Natural killer cell (primary cell): ENCODE results near the gene SIPA1L3. TPM values are rescaled to one million over a fixed set of nuclear protein-coding genes. Genes with fewer than 3 reads are reported as not detected.

Experiments used
- ATAC-seq, 3 donors: fragments of 150-1000 bp in 2 of 3; fragments of 200-7000 bp in 1 of 3; cut with Tn5 transposase; 1 replicate in 1 of 3; 2 replicates in 2 of 3; pipeline ENCODE4 v1.10.0; 2021; ENCODE audit warnings: mild to moderate bottlenecking in 2 of 3, moderate library complexity in 2 of 3
- DNase-seq, 2 donors: peaks; one replicate each; pipeline versions ENCODE4 v3.0.0 to v3.0.0-alpha.2; 2013 to 2021; ENCODE audit warnings: mixed read lengths in 1 of 2
- H3K27ac ChIP-seq: one replicate; pipeline ENCODE4 v1.5.1; 2013; ENCODE audit warnings: mild to moderate bottlenecking, low read length
- H3K27me3 ChIP-seq: one replicate; pipeline ENCODE4 v1.6.1; 2013; ENCODE audit warnings: low read length; ENCODE audit not compliant: control insufficient read depth, insufficient read depth
- H3K36me3 ChIP-seq: one replicate; pipeline ENCODE4 v1.6.1; 2013; ENCODE audit warnings: low read length; ENCODE audit not compliant: control insufficient read depth, insufficient read depth
- H3K4me1 ChIP-seq: one replicate; pipeline ENCODE4 v1.6.1; 2013; ENCODE audit warnings: low read length; ENCODE audit not compliant: control insufficient read depth, insufficient read depth
- H3K4me3 ChIP-seq: one replicate; pipeline ENCODE4 v1.5.1; 2013; ENCODE audit warnings: low read length
- H3K9me3 ChIP-seq: one replicate; pipeline ENCODE4 v1.6.1; 2013; ENCODE audit warnings: low read length; ENCODE audit not compliant: control insufficient read depth, insufficient read depth
- H3K27ac Mint-ChIP-seq, 2 donors: one replicate each; pipeline ENCODE4 v1.8.0; 2022; ENCODE audit warnings: mild to moderate bottlenecking in 2 of 2, mixed read lengths in 2 of 2, moderate library complexity in 1 of 2
- H3K27me3 Mint-ChIP-seq, 2 donors: one replicate each; pipeline ENCODE4 v1.8.0; 2022; ENCODE audit warnings: low read depth in 2 of 2, mixed read lengths in 2 of 2
- H3K36me3 Mint-ChIP-seq: one replicate; pipeline ENCODE4 v1.8.0; 2022; ENCODE audit warnings: mixed read lengths
- H3K4me1 Mint-ChIP-seq, 2 donors: one replicate each; pipeline ENCODE4 v1.8.0; 2022; ENCODE audit warnings: mixed read lengths in 2 of 2
- H3K4me3 Mint-ChIP-seq: one replicate; pipeline ENCODE4 v1.8.0; 2022; ENCODE audit warnings: mild to moderate bottlenecking, moderate library complexity, mixed read lengths
- H3K9me3 Mint-ChIP-seq, 2 donors: one replicate each; pipeline ENCODE4 v1.8.0; 2022; ENCODE audit warnings: mixed read lengths in 2 of 2
- WGBS: methylation state at CpG from one replicate; pipeline ENCODE4 v1.1.7; 2013; ENCODE audit warnings: missing lambda C conversion rate; ENCODE audit not compliant: insufficient coverage; 5-methylcytosine and 5-hydroxymethylcytosine counted together
- intact Hi-C: fragments of 100-400 bp; cut with micrococcal nuclease; formaldehyde crosslinking; loops from one replicate; pipeline ENCODE4 v1.14.2; 2022
- total RNA-seq, 4 donors: library from RNA; stranded (reverse); fragments of 120-200 nt in 1 of 4; gene quantifications; one replicate each; pipeline versions ENCODE4 v1.2.3 to v1.2.4, GENCODE V29; 2013 to 2022
- TF ChIP-seq, protein P1 (sequence below): fragments of 200-600 bp; IDR thresholded peaks from one replicate; pipeline ENCODE4 v1.8.0; 2022; ENCODE audit warnings: antibody characterized with exemption

The SIPA1L3 gene
- total RNA-seq, 3 donors from 2014 or later (not counting 1 experiment from before 2014, with no cell fraction given) = 34.4 to 35.8 (median 35.4) TPM

DNA sequence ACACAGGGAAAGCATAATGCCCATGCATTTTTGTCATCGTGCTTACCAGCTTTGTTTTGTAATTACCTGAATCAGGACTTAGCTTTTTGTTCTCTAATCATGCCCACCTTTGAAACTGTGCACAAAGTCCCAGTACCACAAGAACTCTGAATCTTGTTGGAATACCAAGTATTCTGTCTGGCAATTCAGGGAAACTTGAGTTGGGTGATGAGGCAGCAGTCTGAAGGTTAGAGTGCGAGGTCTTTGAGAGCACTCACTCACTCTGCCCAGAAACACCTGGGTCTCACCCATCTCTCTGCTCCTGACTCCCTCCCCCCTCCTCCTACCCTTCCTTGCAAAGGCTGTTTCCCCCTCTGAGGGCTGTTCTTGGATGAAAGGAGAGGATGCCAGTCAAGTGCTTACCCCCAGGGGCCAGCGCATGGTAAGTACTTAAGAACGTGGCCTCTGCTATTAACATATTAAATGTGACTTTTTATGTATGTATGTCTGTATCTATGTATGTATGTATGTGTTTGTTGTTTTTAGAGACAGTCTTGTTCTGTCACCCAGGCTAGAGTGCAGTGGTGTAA is 22.4 kb downstream of the SIPA1L3 start:
- peak overlapping the region; percentile 26 for H3K27ac ChIP-seq
- no peaks in the 10 kb centered on the region for H3K9me3 Mint-ChIP-seq
- no peaks in the 10 kb centered on the region for H3K36me3 Mint-ChIP-seq
- H3K27me3 ChIP-seq = no peaks in the 10 kb centered on the region
- WGBS = 92% methylated on average over 3 of the region's 4 CpGs
- no peaks in the 10 kb centered on the region for H3K36me3 ChIP-seq
- H3K4me3 Mint-ChIP-seq = no peak overlapping the region
- peaks cover 41 to 54% of the 10 kb centered on the region in 2 donors for H3K4me1 Mint-ChIP-seq
- ATAC-seq = no peak
- H3K27me3 Mint-ChIP-seq = no peaks in the 10 kb centered on the region
- H3K4me3 ChIP-seq = no peak overlapping the region
- no peak overlapping the region for H3K27ac Mint-ChIP-seq
- TF ChIP-seq, protein P1, sequence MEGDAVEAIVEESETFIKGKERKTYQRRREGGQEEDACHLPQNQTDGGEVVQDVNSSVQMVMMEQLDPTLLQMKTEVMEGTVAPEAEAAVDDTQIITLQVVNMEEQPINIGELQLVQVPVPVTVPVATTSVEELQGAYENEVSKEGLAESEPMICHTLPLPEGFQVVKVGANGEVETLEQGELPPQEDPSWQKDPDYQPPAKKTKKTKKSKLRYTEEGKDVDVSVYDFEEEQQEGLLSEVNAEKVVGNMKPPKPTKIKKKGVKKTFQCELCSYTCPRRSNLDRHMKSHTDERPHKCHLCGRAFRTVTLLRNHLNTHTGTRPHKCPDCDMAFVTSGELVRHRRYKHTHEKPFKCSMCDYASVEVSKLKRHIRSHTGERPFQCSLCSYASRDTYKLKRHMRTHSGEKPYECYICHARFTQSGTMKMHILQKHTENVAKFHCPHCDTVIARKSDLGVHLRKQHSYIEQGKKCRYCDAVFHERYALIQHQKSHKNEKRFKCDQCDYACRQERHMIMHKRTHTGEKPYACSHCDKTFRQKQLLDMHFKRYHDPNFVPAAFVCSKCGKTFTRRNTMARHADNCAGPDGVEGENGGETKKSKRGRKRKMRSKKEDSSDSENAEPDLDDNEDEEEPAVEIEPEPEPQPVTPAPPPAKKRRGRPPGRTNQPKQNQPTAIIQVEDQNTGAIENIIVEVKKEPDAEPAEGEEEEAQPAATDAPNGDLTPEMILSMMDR = no peak
- no peaks in the 10 kb centered on the region for H3K9me3 ChIP-seq
- intact Hi-C loops = no loop called here
- H3K4me1 ChIP-seq = peaks cover 31% of the 10 kb centered on the region
- DNase-seq = no peak

DNA sequence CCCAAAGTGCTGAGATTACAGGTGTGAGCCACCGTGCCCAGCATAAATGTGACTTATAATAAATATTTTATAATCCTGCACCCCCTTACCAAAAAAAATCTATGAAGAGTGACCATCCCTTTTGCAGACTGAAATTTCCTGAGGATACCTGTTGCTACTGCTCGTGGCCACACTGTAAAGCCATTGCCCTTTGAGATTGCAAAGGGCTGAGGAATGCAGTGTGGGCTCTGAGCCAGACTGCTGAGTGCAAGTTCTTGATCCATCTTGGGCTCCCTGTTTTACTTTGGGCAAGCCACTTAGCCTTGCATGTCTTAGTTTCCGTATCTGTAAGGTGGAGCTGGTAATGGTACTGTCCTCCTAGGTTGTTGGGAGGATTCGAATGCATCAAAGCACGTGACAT is 23.4 kb downstream of the SIPA1L3 start:
- DNase-seq (no peak), ATAC-seq (no peak)
- H3K4me3 ChIP-seq = no peak overlapping the region
- intact Hi-C loops = no loop called here
- no peaks in the 10 kb centered on the region for H3K9me3 Mint-ChIP-seq
- H3K4me1 Mint-ChIP-seq = peaks cover 36 to 49% of the 10 kb centered on the region in 2 donors
- TF ChIP-seq, protein P1 = no peak
- no peaks in the 10 kb centered on the region for H3K36me3 ChIP-seq
- H3K36me3 Mint-ChIP-seq = no peaks in the 10 kb centered on the region
- no peak overlapping the region for H3K27ac Mint-ChIP-seq
- H3K27ac ChIP-seq = no peak overlapping the region
- 84% methylated on average over 3 of the region's 5 CpGs for WGBS
- H3K9me3 ChIP-seq = peaks cover 2% of the 10 kb centered on the region
- no peak overlapping the region for H3K4me3 Mint-ChIP-seq
- no peaks in the 10 kb centered on the region for H3K27me3 ChIP-seq
- H3K4me1 ChIP-seq = peaks cover 31% of the 10 kb centered on the region
- no peaks in the 10 kb centered on the region for H3K27me3 Mint-ChIP-seq

DNA sequence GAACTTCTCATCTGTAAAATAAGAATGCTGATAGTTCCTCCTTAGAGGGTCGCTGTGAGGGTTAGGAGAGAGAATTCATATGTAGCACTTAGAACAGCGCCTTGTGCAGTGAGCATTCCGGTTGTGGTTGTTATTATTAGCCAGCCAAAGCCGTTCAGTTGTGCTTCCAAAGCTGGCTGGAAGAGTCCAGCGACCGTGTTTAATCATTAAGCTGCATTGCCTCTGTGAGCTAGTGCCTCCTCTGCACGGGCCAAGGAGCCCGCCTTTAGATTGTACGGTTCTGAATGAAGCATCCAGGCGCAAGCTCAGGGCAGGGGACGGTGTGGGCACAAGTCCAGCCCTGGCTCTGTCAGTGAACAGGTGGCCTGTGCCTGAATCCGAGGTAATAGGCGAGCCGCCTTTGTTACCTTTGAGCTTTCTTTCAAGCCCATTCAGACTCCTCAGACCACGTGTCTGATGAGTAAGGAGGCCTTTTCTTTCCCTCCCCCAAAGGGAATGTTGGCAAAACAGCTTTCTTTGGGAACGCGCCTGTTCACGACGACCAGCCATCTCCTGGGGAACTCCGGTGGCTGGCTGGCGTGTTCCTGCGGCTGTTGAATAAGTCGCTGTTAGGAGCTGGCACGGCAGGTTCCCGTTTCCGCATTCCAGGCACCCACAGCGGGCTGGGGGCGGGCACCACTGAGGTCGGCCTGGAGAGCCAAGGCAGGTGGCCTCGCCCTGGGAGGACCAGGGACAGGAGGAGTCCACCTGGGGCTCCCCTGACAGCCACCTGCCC is 25.1 kb downstream of the SIPA1L3 start:
- H3K4me3 Mint-ChIP-seq = peak overlapping the region; percentile 5
- H3K27me3 Mint-ChIP-seq = no peaks in the 10 kb centered on the region
- TF ChIP-seq, protein P1 = no peak
- intact Hi-C loops = no loop called here
- Histone ChIP-seq H3K27ac (peak overlapping the region; percentile 48), H3K36me3 (no peaks in the 10 kb centered on the region), H3K4me3 (peak overlapping the region; percentile 14), H3K4me1 (peaks cover 26% of the 10 kb centered on the region), H3K9me3 (peaks cover 6% of the 10 kb centered on the region), H3K27me3 (no peaks in the 10 kb centered on the region)
- WGBS = 22% methylated on average over 29 of the region's 30 CpGs
- H3K36me3 Mint-ChIP-seq = no peaks in the 10 kb centered on the region
- ATAC-seq = peak in 1 of 3 donors; percentile 47
- no peaks in the 10 kb centered on the region for H3K9me3 Mint-ChIP-seq
- H3K4me1 Mint-ChIP-seq = peaks cover 34 to 39% of the 10 kb centered on the region in 2 donors
- peak overlapping the region in 1 of 2 donors; percentile 58 for H3K27ac Mint-ChIP-seq
- DNase-seq = no peak
